Measurements from ENCODE around the gene KATNBL1.

- no peak for TF ChIP-seq CTCF (conservative IDR thresholded peaks at IDR 0.05; ENCODE audit: low read depth in 2 of 2)
- TF ChIP-seq REST (IDR thresholded peaks at IDR 0.05; ENCODE audit: unreplicated experiment), result no peak
- TF ChIP-seq EZH2 (IDR thresholded peaks at IDR 0.05; ENCODE audit: low read depth, unreplicated experiment), result no peak
- TF ChIP-seq JUNB (IDR thresholded peaks at IDR 0.05; ENCODE audit: unreplicated experiment), result no peak
- TF ChIP-seq ZNF114 (CRISPR knock-in tag; IDR thresholded peaks at IDR 0.05), result no peak
- no peak for TF ChIP-seq EZH2phosphoT487 (IDR thresholded peaks at IDR 0.05; ENCODE audit: unreplicated experiment)
- no peak for TF ChIP-seq POLR2AphosphoS5 (IDR thresholded peaks at IDR 0.05; ENCODE audit: low read depth)
- TF ChIP-seq ZNF331 (CRISPR knock-in tag; IDR thresholded peaks at IDR 0.05; ENCODE audit: low read depth), result no peak
- no peak for TF ChIP-seq ZNF462 (CRISPR knock-in tag; IDR thresholded peaks at IDR 0.05)
- TF ChIP-seq NANOG (IDR thresholded peaks at IDR 0.05; ENCODE audit: borderline replicate concordance), result no peak
- no peak for TF ChIP-seq CREB1 (CRISPR knock-in tag; IDR thresholded peaks at IDR 0.05; ENCODE audit: low read depth)
- TF ChIP-seq STAT1 (IDR thresholded peaks at IDR 0.05; ENCODE audit: unreplicated experiment), result no peak
Measured at GRCh38 chr15:34114215-34114614, 95.7 kb downstream of the KATNBL1 start.
